A673 (cell line): Measurements from ENCODE around the gene AVP.

Experiments
- EZH2 ChIP-seq: fragments of 200-600 bp; sonication (generic); IDR thresholded peaks from 2 replicates; pipeline ENCODE4 v1.6.1; 2017; ENCODE audit warnings: borderline replicate concordance, low read depth, mild to moderate bottlenecking, mixed read lengths, antibody characterized with exemption, low read length; ENCODE audit not compliant: poor library complexity, severe bottlenecking
- TF ChIP-seq, protein P1 (sequence below): fragments of 300-800, 200-600 bp; sonication (generic); conservative IDR thresholded peaks from 2 replicates; pipeline ENCODE4 v1.5.1; 2017; ENCODE audit warnings: low read depth, mild to moderate bottlenecking, antibody characterized with exemption, low read length, moderate library complexity, mixed read lengths

DNA sequence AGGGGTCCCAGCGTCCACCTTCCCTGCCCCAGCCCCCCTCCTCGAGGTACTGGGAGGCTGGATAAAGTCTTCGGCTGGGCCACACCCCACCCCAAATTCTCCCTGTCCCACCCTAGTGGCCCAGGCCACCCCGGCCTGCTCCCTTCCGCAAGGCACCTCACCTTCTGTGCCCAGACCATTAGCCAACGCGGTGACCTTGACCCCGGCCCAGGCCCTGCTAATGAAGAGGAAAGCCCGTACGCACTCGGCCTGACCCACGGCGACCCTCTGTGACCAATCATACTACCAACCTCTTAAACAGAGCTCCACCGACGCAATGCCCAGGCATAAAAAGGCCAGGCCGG, 13.3 kb downstream of the AVP start:
- TF ChIP-seq, protein P1, sequence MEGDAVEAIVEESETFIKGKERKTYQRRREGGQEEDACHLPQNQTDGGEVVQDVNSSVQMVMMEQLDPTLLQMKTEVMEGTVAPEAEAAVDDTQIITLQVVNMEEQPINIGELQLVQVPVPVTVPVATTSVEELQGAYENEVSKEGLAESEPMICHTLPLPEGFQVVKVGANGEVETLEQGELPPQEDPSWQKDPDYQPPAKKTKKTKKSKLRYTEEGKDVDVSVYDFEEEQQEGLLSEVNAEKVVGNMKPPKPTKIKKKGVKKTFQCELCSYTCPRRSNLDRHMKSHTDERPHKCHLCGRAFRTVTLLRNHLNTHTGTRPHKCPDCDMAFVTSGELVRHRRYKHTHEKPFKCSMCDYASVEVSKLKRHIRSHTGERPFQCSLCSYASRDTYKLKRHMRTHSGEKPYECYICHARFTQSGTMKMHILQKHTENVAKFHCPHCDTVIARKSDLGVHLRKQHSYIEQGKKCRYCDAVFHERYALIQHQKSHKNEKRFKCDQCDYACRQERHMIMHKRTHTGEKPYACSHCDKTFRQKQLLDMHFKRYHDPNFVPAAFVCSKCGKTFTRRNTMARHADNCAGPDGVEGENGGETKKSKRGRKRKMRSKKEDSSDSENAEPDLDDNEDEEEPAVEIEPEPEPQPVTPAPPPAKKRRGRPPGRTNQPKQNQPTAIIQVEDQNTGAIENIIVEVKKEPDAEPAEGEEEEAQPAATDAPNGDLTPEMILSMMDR = no peak
- no peak for TF ChIP-seq EZH2
